ENCODE measurements around the gene IL27RA. TPM values are rescaled to one million over a fixed set of nuclear protein-coding genes. Genes with fewer than 3 reads are reported as not detected.
"Not testable (repeated sequence)": the region's sequence is repeated elsewhere in the genome, so short reads cannot be mapped to it uniquely, and the experiment has no call there.

Gene IL27RA
- total and polyA plus RNA-seq, 2 experiments from 2014 or later = 7.7 to 11.4 TPM

DNA sequence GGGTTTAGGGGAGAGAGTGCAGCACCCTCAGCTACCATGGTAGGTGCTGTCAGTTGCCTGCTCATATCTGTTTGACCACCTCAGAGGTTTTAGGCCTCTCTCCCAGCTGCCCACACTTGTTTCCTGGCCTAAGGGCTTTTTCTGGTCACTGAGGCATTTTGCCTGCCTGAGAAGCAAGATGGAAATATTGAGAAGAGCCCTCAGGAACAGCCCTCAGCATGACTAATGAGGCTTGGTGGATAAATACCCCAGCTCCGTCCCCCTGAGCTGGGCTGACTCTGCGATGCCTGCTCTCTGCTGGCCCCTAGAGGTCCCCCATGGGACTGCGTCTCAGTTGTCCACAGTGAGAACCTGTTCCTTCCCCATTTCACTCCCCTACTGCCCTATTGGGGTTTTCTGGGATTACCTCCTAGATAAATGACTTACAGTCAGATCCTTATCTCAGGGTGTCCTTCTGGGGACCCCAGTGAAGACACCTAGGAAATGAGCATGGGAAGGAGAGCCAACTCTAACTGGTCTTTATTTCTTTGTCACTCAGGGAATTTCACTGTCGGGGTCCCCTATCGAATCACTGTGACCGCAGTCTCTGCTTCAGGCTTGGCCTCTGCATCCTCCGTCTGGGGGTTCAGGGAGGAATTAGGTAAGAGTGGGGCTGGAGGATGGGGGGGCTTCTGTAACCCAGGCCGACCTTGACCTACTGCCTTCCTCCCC, 17.0 kb downstream of the IL27RA start:
- Histone ChIP-seq H3K27ac (ENCODE audit: low read depth) (no peak overlapping the region), H3K36me3 (ENCODE audit: insufficient read depth) (no peaks in the 10 kb centered on the region), H2AFZ (no peak overlapping the region), H3K4me1 (ENCODE audit: insufficient read depth) (no peaks in the 10 kb centered on the region), H3K79me2 (replicated peaks; ENCODE audit: insufficient read depth) (no peaks in the 10 kb centered on the region), H3K27me3 (ENCODE audit: insufficient read depth) (no peaks in the 10 kb centered on the region), H3K4me3 (no peak overlapping the region), H3F3A (replicated peaks; ENCODE audit: low read depth) (no peaks in the 10 kb centered on the region), H3K9me2 (ENCODE audit: insufficient read depth) (no peaks in the 10 kb centered on the region), H3K4me2 (no peak overlapping the region), H4K20me1 (replicated peaks; ENCODE audit: insufficient read depth) (no peaks in the 10 kb centered on the region; the same call in 1 of the 2 replicates)
- Mint-ChIP-seq H3K27me3 (ENCODE audit: insufficient read depth, low read depth, poor library complexity) (peaks cover 8% of the 10 kb centered on the region), H3K27ac (no peak overlapping the region), H3K4me1 (no peaks in the 10 kb centered on the region), H3K9me3 (peaks cover 8% of the 10 kb centered on the region; the same call in 2 of the 3 replicates), H3K36me3 (ENCODE audit: low read depth) (peaks cover 29% of the 10 kb centered on the region), H3K4me3 (no peak overlapping the region)
- peak; percentile 86 for DNase-seq (ENCODE audit: low spot score)
- ATAC-seq = peak; percentile 98
- no peak for TF ChIP-seq EZH2phosphoT487 (IDR thresholded peaks at IDR 0.05; ENCODE audit: unreplicated experiment)
- TF ChIP-seq, protein P1, sequence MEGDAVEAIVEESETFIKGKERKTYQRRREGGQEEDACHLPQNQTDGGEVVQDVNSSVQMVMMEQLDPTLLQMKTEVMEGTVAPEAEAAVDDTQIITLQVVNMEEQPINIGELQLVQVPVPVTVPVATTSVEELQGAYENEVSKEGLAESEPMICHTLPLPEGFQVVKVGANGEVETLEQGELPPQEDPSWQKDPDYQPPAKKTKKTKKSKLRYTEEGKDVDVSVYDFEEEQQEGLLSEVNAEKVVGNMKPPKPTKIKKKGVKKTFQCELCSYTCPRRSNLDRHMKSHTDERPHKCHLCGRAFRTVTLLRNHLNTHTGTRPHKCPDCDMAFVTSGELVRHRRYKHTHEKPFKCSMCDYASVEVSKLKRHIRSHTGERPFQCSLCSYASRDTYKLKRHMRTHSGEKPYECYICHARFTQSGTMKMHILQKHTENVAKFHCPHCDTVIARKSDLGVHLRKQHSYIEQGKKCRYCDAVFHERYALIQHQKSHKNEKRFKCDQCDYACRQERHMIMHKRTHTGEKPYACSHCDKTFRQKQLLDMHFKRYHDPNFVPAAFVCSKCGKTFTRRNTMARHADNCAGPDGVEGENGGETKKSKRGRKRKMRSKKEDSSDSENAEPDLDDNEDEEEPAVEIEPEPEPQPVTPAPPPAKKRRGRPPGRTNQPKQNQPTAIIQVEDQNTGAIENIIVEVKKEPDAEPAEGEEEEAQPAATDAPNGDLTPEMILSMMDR (conservative IDR thresholded peaks at IDR 0.05; ENCODE audit: low read depth in 2 of 2) = peak; percentile 84 to 86

DNA sequence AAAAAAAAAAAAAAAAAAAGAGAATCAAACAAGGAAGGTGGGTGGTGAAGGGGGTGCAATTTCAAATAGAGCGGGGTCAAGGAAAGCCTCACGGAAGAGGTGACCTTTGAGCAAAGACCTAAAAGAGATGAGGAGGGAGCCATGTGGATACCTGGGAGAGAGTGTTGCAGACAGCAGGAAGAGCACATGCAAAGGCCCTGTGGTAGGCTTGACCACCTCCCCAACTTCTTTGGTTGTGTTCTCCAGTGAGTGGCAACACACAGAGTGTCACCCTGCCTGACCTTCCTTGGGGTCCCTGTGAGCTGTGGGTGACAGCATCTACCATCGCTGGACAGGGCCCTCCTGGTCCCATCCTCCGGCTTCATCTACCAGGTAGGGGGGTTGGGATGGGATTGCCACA, 18.9 kb downstream of the IL27RA start:
- Histone ChIP-seq H3K9me2 (ENCODE audit: insufficient read depth) (no peaks in the 10 kb centered on the region), H3K4me3 (no peak overlapping the region), H4K20me1 (replicated peaks; ENCODE audit: insufficient read depth) (no peaks in the 10 kb centered on the region; the same call in 1 of the 2 replicates), H3K27me3 (ENCODE audit: insufficient read depth) (no peaks in the 10 kb centered on the region), H3K4me1 (ENCODE audit: insufficient read depth) (no peaks in the 10 kb centered on the region), H2AFZ (no peak overlapping the region), H3K36me3 (ENCODE audit: insufficient read depth) (no peaks in the 10 kb centered on the region), H3K4me2 (no peak overlapping the region), H3K79me2 (replicated peaks; ENCODE audit: insufficient read depth) (no peaks in the 10 kb centered on the region), H3F3A (replicated peaks; ENCODE audit: low read depth) (no peaks in the 10 kb centered on the region), H3K27ac (ENCODE audit: low read depth) (no peak overlapping the region)
- Mint-ChIP-seq H3K36me3 (ENCODE audit: low read depth) (peaks cover 35% of the 10 kb centered on the region), H3K4me1 (no peaks in the 10 kb centered on the region), H3K4me3 (no peak overlapping the region; the same call in 2 of the 3 replicates), H3K9me3 (peaks cover 8% of the 10 kb centered on the region; the same call in 2 of the 3 replicates), H3K27me3 (ENCODE audit: insufficient read depth, low read depth, poor library complexity) (peaks cover 8% of the 10 kb centered on the region), H3K27ac (no peak overlapping the region)
- ATAC-seq = no peak
- TF ChIP-seq EZH2phosphoT487 (IDR thresholded peaks at IDR 0.05; ENCODE audit: unreplicated experiment) = no peak
- no peak for TF ChIP-seq JUNB (IDR thresholded peaks at IDR 0.05; ENCODE audit: unreplicated experiment)
- TF ChIP-seq CREB1 (CRISPR knock-in tag; IDR thresholded peaks at IDR 0.05; ENCODE audit: low read depth) = no peak
- TF ChIP-seq STAT1 (IDR thresholded peaks at IDR 0.05; ENCODE audit: unreplicated experiment) = no peak
- no peak for TF ChIP-seq NANOG (IDR thresholded peaks at IDR 0.05; ENCODE audit: borderline replicate concordance)
- TF ChIP-seq, protein P1 (conservative IDR thresholded peaks at IDR 0.05; ENCODE audit: low read depth in 2 of 2) = no peak
- no peak for DNase-seq (ENCODE audit: low spot score)

DNA sequence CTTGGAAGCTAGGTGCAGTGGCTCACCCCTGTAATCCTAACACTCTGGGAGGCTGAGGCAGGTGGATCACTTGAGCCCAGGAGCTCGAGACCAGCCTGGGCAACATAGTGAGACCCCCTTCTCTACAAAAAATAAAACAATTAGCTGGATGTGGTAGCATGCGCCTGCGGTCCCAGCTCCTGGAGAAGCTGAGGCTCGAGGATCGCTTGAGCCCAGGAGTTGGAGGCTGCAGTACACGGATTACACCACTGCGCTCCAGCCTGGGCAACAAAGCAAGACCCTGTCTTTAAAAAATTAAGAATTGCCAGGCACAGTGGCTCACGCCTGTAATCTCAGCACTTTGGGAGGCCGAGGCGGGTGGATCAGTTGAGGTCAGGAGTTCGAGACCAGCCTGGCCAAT, 19.4 kb downstream of the IL27RA start:
- H3K36me3 ChIP-seq (ENCODE audit: insufficient read depth); H3K4me3 Mint-ChIP-seq; H2AFZ ChIP-seq; H3K9me2 ChIP-seq (ENCODE audit: insufficient read depth); H3K4me2 ChIP-seq; H3K27me3 Mint-ChIP-seq (ENCODE audit: insufficient read depth, low read depth, poor library complexity); H3K4me1 Mint-ChIP-seq; H3K27ac ChIP-seq (ENCODE audit: low read depth); H3F3A ChIP-seq (replicated peaks; ENCODE audit: low read depth); ATAC-seq; H3K79me2 ChIP-seq (replicated peaks; ENCODE audit: insufficient read depth); H3K27me3 ChIP-seq (ENCODE audit: insufficient read depth); H3K9me3 Mint-ChIP-seq; H3K4me1 ChIP-seq (ENCODE audit: insufficient read depth); DNase-seq (ENCODE audit: low spot score); H3K27ac Mint-ChIP-seq; H4K20me1 ChIP-seq (replicated peaks; ENCODE audit: insufficient read depth); H3K4me3 ChIP-seq: not testable (repeated sequence)
- peaks cover 33% of the 10 kb centered on the region for H3K36me3 Mint-ChIP-seq (ENCODE audit: low read depth)

All from GM23338 (cell line).